Neural progenitor cell (in vitro differentiated cells): ENCODE results near the gene ERP29. TPM values are rescaled to one million over a fixed set of nuclear protein-coding genes. Genes with fewer than 3 reads are reported as not detected.

Experiments used
- DNase-seq: peaks from one replicate; pipeline ENCODE4 v3.0.0-alpha.2; 2016; ENCODE audit warnings: low spot score
- H2AFZ ChIP-seq: fragments of 200-600 bp; sonication (generic); replicated peaks from 2 replicates; pipeline ENCODE4 v1.6.1; 2016; ENCODE audit warnings: antibody characterized with exemption
- H3F3A ChIP-seq: fragments of 200-600 bp; sonication (generic); 2 replicates; pipeline ENCODE4 v1.6.1; 2016; ENCODE audit warnings: antibody characterized with exemption, low read depth
- H3K27ac ChIP-seq: fragments of 200-600 bp; sonication (generic); 2 replicates; pipeline ENCODE4 v1.5.1; 2016; ENCODE audit warnings: mild to moderate bottlenecking
- H3K27me3 ChIP-seq: fragments of 200-600 bp; sonication (generic); 2 replicates; pipeline ENCODE4 v1.6.1; 2016; ENCODE audit warnings: mild to moderate bottlenecking, moderate library complexity
- H3K36me3 ChIP-seq: fragments of 200-600 bp; sonication (generic); 2 replicates; pipeline ENCODE4 v1.5.1; 2016
- H3K4me1 ChIP-seq: fragments of 200-600 bp; sonication (generic); 2 replicates; pipeline ENCODE4 v1.6.1; 2016; ENCODE audit warnings: mixed run types
- H3K4me2 ChIP-seq: fragments of 200-600 bp; sonication (generic); 2 replicates; pipeline ENCODE4 v1.6.1; 2016
- H3K4me3 ChIP-seq: fragments of 200-600 bp; sonication (generic); 2 replicates; pipeline ENCODE4 v1.5.1; 2016
- H3K79me2 ChIP-seq: fragments of 200-600 bp; sonication (generic); 2 replicates; pipeline ENCODE4 v1.6.1; 2016; ENCODE audit warnings: low read depth
- H3K9ac ChIP-seq: fragments of 200-600 bp; sonication (generic); 2 replicates; pipeline ENCODE4 v1.6.1; 2016
- H3K9me3 ChIP-seq: fragments of 200-600 bp; sonication (generic); 2 replicates; pipeline ENCODE4 v1.5.1; 2016; ENCODE audit warnings: low read depth
- H4K20me1 ChIP-seq: fragments of 200-600 bp; sonication (generic); 2 replicates; pipeline ENCODE4 v1.6.1; 2016; ENCODE audit warnings: low read depth
- H3K27ac Mint-ChIP-seq: 3 replicates; pipeline ENCODE4 v1.8.0; 2021; ENCODE audit warnings: mixed read lengths
- H3K27me3 Mint-ChIP-seq: 2 replicates; pipeline ENCODE4 v1.8.0; 2022; ENCODE audit warnings: low read depth, mild to moderate bottlenecking, inconsistent platforms, moderate library complexity, mixed read lengths; ENCODE audit not compliant: insufficient read depth
- H3K36me3 Mint-ChIP-seq: 3 replicates; pipeline ENCODE4 v1.8.0; 2021; ENCODE audit warnings: mixed read lengths
- H3K4me1 Mint-ChIP-seq: 3 replicates; pipeline ENCODE4 v1.8.0; 2021; ENCODE audit warnings: mixed read lengths
- H3K4me3 Mint-ChIP-seq: 3 replicates; pipeline ENCODE4 v1.8.0; 2021; ENCODE audit warnings: mild to moderate bottlenecking, moderate library complexity, mixed read lengths
- H3K9me3 Mint-ChIP-seq: 3 replicates; pipeline ENCODE4 v1.8.0; 2020; ENCODE audit warnings: mixed read lengths
- EZH2 ChIP-seq: fragments of 200-600 bp; sonication (generic); IDR thresholded peaks from 2 replicates; pipeline ENCODE4 v1.6.1; 2017; ENCODE audit warnings: antibody characterized with exemption, mild to moderate bottlenecking, moderate library complexity
- EZH2phosphoT487 ChIP-seq: fragments of 200-600 bp; sonication (generic); IDR thresholded peaks from 2 replicates; pipeline ENCODE4 v1.6.1; 2017; ENCODE audit warnings: antibody characterized with exemption
- total RNA-seq: library from RNA; depleted of rRNA; stranded (reverse); fragments of >200 nt; gene quantifications from 2 replicates; pipeline ENCODE4 v1.2.3, GENCODE V29; 2015; ENCODE audit warnings: low replicate concordance
- TF ChIP-seq, protein P1 (sequence below): fragments of 200-600 bp; sonication (generic); IDR thresholded peaks from 2 replicates; pipeline ENCODE4 v1.5.1; 2017; ENCODE audit warnings: antibody characterized with exemption, mild to moderate bottlenecking

Gene ERP29
- total RNA-seq, 1 donor from 2014 or later = 95.0 TPM

DNA sequence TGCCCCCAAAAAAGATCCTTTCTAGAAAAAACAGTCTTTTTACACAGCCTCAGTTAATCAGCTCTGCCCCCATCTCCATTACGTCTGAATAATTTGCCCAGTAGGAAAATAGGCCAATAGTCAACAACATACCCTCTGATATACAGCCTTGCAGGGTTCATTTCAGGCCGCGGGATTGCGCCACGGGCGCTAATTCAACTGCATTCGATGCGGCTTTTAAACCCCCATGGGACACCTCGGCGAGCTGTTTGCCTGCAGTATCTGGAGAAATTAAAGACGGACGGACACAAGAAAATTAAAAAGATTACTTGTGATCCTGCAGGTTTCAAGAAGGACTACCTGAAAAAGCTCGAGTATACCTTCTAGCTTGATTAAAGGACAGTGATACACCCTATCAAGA, 36.1 kb downstream of the ERP29 start:
- Histone ChIP-seq H3K4me2 (no peak overlapping the region), H3K79me2 (no peaks in the 10 kb centered on the region), H3K27me3 (no peaks in the 10 kb centered on the region), H3K9ac (no peak overlapping the region), H3K36me3 (peaks cover 25% of the 10 kb centered on the region), H2AFZ (no peak overlapping the region), H3F3A (no peaks in the 10 kb centered on the region), H3K27ac (no peak overlapping the region), H3K4me3 (no peak overlapping the region), H3K4me1 (no peaks in the 10 kb centered on the region), H4K20me1 (no peaks in the 10 kb centered on the region), H3K9me3 (no peaks in the 10 kb centered on the region)
- Mint-ChIP-seq H3K27me3 (no peaks in the 10 kb centered on the region), H3K27ac (no peak overlapping the region), H3K4me1 (no peaks in the 10 kb centered on the region), H3K36me3 (peaks cover 25% of the 10 kb centered on the region), H3K4me3 (no peak overlapping the region), H3K9me3 (no peaks in the 10 kb centered on the region)
- DNase-seq = no peak
- TF ChIP-seq, protein P1, sequence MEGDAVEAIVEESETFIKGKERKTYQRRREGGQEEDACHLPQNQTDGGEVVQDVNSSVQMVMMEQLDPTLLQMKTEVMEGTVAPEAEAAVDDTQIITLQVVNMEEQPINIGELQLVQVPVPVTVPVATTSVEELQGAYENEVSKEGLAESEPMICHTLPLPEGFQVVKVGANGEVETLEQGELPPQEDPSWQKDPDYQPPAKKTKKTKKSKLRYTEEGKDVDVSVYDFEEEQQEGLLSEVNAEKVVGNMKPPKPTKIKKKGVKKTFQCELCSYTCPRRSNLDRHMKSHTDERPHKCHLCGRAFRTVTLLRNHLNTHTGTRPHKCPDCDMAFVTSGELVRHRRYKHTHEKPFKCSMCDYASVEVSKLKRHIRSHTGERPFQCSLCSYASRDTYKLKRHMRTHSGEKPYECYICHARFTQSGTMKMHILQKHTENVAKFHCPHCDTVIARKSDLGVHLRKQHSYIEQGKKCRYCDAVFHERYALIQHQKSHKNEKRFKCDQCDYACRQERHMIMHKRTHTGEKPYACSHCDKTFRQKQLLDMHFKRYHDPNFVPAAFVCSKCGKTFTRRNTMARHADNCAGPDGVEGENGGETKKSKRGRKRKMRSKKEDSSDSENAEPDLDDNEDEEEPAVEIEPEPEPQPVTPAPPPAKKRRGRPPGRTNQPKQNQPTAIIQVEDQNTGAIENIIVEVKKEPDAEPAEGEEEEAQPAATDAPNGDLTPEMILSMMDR = no peak
- no peak for TF ChIP-seq EZH2phosphoT487
- TF ChIP-seq EZH2 = no peak

DNA sequence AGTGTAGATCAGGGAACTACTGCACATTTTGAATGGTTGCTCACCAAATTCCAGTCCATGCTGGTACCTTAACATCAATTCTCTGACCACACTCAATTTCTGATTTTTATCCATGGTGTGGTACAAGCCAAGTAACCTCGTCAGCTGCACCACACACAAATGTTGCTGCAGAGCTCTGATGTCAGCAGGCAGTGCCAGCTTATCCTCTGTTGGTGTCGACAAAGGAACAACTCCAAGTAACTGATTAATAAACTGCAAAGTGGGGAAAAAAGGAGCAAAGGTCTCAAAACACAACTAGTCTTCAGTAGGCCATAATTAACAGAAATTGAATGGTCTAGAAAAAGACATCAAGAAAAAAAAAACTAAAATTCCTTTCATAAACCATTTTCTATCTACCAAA, 47.9 kb downstream of the ERP29 start:
- Histone ChIP-seq H3K4me2 (no peak overlapping the region), H3K4me3 (no peak overlapping the region), H3K9me3 (no peaks in the 10 kb centered on the region), H3K79me2 (no peaks in the 10 kb centered on the region), H3K36me3 (peaks cover 11% of the 10 kb centered on the region), H4K20me1 (no peaks in the 10 kb centered on the region), H3F3A (no peaks in the 10 kb centered on the region), H2AFZ (no peak overlapping the region), H3K27me3 (no peaks in the 10 kb centered on the region), H3K9ac (no peak overlapping the region), H3K4me1 (no peaks in the 10 kb centered on the region), H3K27ac (no peak overlapping the region)
- Mint-ChIP-seq H3K36me3 (peaks cover 15% of the 10 kb centered on the region), H3K27ac (no peak overlapping the region), H3K4me3 (no peak overlapping the region), H3K27me3 (no peaks in the 10 kb centered on the region), H3K4me1 (no peaks in the 10 kb centered on the region), H3K9me3 (no peaks in the 10 kb centered on the region)
- no peak for DNase-seq
- no peak for TF ChIP-seq EZH2
- no peak for TF ChIP-seq EZH2phosphoT487
- TF ChIP-seq, protein P1 = no peak

DNA sequence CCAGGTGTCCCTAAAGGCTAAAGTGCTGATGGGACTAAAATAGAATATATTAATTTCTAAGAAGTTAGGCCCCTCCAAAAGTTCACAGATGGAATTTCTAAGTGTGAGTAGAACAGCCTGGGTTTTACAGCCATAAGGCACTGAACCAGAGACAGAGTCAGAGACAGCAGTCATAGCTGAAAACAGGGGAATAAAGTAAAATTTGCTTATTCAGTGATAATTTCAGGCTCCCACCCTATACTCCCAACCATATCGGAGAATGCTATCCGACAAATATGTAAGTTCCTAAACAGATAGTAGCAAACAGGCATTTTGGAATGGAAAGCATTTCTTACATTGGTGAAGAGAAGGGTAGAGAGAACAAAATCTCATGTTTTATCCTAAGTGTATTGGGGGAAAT, 50.0 kb downstream of the ERP29 start:
- Histone ChIP-seq H3K9ac (no peak overlapping the region), H3F3A (no peaks in the 10 kb centered on the region), H3K9me3 (no peaks in the 10 kb centered on the region), H3K4me1 (no peaks in the 10 kb centered on the region), H3K79me2 (no peaks in the 10 kb centered on the region), H3K36me3 (peaks cover 11% of the 10 kb centered on the region), H3K4me2 (no peak overlapping the region), H3K4me3 (no peak overlapping the region), H2AFZ (no peak overlapping the region), H4K20me1 (no peaks in the 10 kb centered on the region), H3K27me3 (no peaks in the 10 kb centered on the region), H3K27ac (no peak overlapping the region)
- H3K4me1 Mint-ChIP-seq = no peaks in the 10 kb centered on the region
- no peak overlapping the region for H3K27ac Mint-ChIP-seq
- H3K36me3 Mint-ChIP-seq = peaks cover 23% of the 10 kb centered on the region
- no peaks in the 10 kb centered on the region for H3K9me3 Mint-ChIP-seq
- TF ChIP-seq EZH2phosphoT487 (no peak), EZH2 (no peak)
- TF ChIP-seq, protein P1 = no peak
- DNase-seq = no peak
- H3K4me3 Mint-ChIP-seq = no peak overlapping the region
- H3K27me3 Mint-ChIP-seq = no peaks in the 10 kb centered on the region

DNA sequence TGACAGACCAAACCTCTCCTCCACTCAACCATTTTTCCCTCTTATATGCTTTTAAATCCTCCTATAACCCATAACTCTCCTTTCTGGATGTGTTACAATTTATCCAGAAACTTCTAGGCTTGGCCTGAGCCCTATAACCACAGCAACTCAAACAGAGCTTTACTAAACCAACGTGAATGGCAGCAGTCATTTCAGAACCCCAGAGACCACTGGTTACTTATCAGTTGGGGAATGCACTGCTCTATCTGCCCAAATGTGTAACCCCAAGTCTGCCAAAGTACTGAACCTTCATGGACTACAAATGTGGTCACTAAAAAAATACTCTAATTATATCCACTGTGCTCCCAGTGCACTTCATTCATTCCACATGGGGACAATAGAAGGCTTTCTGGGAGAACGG, 53.3 kb downstream of the ERP29 start:
- Histone ChIP-seq H3K4me2 (no peak overlapping the region), H3K9ac (no peak overlapping the region), H4K20me1 (no peaks in the 10 kb centered on the region), H3K27ac (no peak overlapping the region), H3K9me3 (no peaks in the 10 kb centered on the region), H3K36me3 (peaks cover 13% of the 10 kb centered on the region), H3F3A (no peaks in the 10 kb centered on the region), H3K79me2 (no peaks in the 10 kb centered on the region), H3K4me1 (no peaks in the 10 kb centered on the region), H3K4me3 (no peak overlapping the region), H3K27me3 (no peaks in the 10 kb centered on the region), H2AFZ (no peak overlapping the region)
- no peaks in the 10 kb centered on the region for H3K9me3 Mint-ChIP-seq
- no peaks in the 10 kb centered on the region for H3K27me3 Mint-ChIP-seq
- H3K4me1 Mint-ChIP-seq = no peaks in the 10 kb centered on the region
- H3K27ac Mint-ChIP-seq = no peak overlapping the region
- peaks cover 20% of the 10 kb centered on the region for H3K36me3 Mint-ChIP-seq
- H3K4me3 Mint-ChIP-seq = no peak overlapping the region
- DNase-seq = no peak
- TF ChIP-seq EZH2phosphoT487 = no peak
- no peak for TF ChIP-seq EZH2
- TF ChIP-seq, protein P1 = no peak
